Progenitor cell of endocrine pancreas (in vitro differentiated cells): ENCODE data around the gene NMUR1. TPM values are rescaled to one million over a fixed set of nuclear protein-coding genes. Genes with fewer than 3 reads are reported as not detected.
A peak's percentile ranks its signal among the peaks of the same experiment; 100 is the strongest.

Source experiments
- DNase-seq: peaks from one replicate; pipeline ENCODE4 v3.0.0; 2021; ENCODE audit warnings: low spot score; ENCODE audit not compliant: unreplicated experiment
- H3K27ac Mint-ChIP-seq: 2 replicates; pipeline ENCODE4 v1.8.0; 2021; ENCODE audit warnings: mild to moderate bottlenecking, moderate library complexity, mixed read lengths
- H3K27me3 Mint-ChIP-seq: 2 replicates; pipeline ENCODE4 v1.8.0; 2021; ENCODE audit warnings: mixed read lengths
- H3K36me3 Mint-ChIP-seq: 2 replicates; pipeline ENCODE4 v1.8.0; 2022; ENCODE audit warnings: mixed read lengths; ENCODE audit not compliant: insufficient read depth
- H3K4me1 Mint-ChIP-seq: 2 replicates; pipeline ENCODE4 v1.8.0; 2021; ENCODE audit warnings: low read depth, mixed read lengths
- H3K4me3 Mint-ChIP-seq: 2 replicates; pipeline ENCODE4 v1.8.0; 2021; ENCODE audit warnings: low read depth, mild to moderate bottlenecking, moderate library complexity, mixed read lengths
- H3K9me3 Mint-ChIP-seq: 2 replicates; pipeline ENCODE4 v1.8.0; 2021; ENCODE audit warnings: low read depth, mixed read lengths
- total RNA-seq: library from RNA; stranded (reverse); gene quantifications from 2 replicates; pipeline ENCODE4 v1.2.1, GENCODE V29; 2021
- TF ChIP-seq, protein P1 (sequence below): fragments of 200-600 bp; sonication (generic); IDR thresholded peaks from one replicate; pipeline ENCODE4 v1.5.0; 2021; ENCODE audit warnings: antibody characterized with exemption, mild to moderate bottlenecking; ENCODE audit not compliant: unreplicated experiment

NMUR1 gene
- total RNA-seq, 1 donor from 2014 or later: not detected

DNA sequence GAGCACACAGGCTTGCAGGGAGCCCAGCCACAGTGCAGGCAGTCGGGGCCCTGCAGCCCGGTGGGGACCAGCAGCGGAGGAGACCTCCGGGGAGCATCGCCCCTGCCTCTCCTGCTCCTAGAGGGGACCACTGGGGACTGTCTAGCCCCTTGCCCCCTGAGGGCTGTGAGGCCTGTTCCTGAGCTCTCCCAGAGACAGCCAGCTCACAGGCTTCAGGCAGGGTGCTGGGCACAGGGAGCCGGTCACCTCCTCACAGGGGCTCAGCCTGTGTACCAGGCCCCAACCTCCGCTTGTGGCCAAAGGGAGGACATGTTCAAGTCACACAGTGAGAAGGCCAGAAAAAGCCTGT is 3.5 kb upstream of the NMUR1 start:
- H3K27me3 Mint-ChIP-seq: peaks cover 25% of the 10 kb centered on the region
- no peaks in the 10 kb centered on the region for H3K36me3 Mint-ChIP-seq
- no peak overlapping the region for H3K27ac Mint-ChIP-seq
- TF ChIP-seq, protein P1, sequence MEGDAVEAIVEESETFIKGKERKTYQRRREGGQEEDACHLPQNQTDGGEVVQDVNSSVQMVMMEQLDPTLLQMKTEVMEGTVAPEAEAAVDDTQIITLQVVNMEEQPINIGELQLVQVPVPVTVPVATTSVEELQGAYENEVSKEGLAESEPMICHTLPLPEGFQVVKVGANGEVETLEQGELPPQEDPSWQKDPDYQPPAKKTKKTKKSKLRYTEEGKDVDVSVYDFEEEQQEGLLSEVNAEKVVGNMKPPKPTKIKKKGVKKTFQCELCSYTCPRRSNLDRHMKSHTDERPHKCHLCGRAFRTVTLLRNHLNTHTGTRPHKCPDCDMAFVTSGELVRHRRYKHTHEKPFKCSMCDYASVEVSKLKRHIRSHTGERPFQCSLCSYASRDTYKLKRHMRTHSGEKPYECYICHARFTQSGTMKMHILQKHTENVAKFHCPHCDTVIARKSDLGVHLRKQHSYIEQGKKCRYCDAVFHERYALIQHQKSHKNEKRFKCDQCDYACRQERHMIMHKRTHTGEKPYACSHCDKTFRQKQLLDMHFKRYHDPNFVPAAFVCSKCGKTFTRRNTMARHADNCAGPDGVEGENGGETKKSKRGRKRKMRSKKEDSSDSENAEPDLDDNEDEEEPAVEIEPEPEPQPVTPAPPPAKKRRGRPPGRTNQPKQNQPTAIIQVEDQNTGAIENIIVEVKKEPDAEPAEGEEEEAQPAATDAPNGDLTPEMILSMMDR: no peak
- H3K4me3 Mint-ChIP-seq: no peak overlapping the region
- H3K4me1 Mint-ChIP-seq: no peaks in the 10 kb centered on the region
- H3K9me3 Mint-ChIP-seq: no peaks in the 10 kb centered on the region
- no peak for DNase-seq

DNA sequence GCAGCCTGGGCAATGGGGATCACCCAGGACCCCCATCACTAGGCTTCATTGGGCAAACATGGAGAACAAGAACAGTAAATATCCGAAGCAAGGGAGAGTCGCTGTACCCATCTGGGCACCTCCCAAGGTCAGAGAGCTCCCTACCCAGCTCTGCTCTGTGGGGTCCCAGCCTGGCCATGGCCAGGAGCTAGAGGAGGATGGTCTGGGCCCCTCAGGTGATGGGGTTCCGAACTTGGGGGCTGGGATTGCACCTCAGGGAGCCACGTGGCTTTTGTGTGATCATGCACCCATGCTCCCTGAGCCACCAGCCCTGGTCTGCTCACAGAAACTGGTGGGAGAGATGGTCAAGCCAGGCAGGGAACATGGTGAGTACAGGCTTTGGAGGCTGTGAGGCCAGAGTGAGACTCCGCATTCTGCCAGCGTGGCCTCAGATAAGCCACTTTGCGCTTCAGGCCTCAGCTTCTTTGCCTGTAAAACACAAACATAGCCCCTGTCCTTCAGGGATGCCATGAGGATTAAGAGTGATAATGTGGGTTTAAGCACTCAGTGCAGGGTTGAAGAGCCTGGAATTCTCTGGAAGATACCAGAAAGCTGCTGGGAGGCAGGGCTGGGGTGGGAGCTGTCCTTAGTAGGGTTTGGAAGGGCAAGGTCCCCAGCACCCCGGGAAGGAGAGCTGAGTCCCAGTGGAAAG is 3.0 kb upstream of the NMUR1 start:
- Mint-ChIP-seq H3K4me1 (no peaks in the 10 kb centered on the region), H3K4me3 (no peak overlapping the region), H3K36me3 (no peaks in the 10 kb centered on the region), H3K27me3 (peaks cover 31% of the 10 kb centered on the region), H3K9me3 (no peaks in the 10 kb centered on the region), H3K27ac (no peak overlapping the region)
- no peak for DNase-seq
- TF ChIP-seq, protein P1: no peak

DNA sequence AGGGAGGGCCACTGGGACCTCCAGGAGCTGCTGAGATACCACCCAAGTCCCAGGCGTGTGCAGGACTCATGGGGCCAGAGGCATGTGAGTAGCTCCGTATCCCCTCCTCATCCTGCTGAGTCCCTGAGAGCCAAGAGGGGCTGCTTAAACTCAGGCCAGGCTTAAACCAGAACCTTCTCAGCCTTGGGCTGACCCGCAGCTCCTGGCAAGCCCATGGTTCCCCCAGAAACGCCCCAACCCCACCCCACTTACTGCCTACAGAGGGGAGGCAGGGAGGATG is 2.5 kb upstream of the NMUR1 start:
- H3K9me3 Mint-ChIP-seq: no peaks in the 10 kb centered on the region
- H3K4me3 Mint-ChIP-seq: no peak overlapping the region
- no peak overlapping the region for H3K27ac Mint-ChIP-seq
- H3K36me3 Mint-ChIP-seq: no peaks in the 10 kb centered on the region
- H3K4me1 Mint-ChIP-seq: no peaks in the 10 kb centered on the region
- no peak for DNase-seq
- H3K27me3 Mint-ChIP-seq: peaks cover 36% of the 10 kb centered on the region
- TF ChIP-seq, protein P1: no peak

DNA sequence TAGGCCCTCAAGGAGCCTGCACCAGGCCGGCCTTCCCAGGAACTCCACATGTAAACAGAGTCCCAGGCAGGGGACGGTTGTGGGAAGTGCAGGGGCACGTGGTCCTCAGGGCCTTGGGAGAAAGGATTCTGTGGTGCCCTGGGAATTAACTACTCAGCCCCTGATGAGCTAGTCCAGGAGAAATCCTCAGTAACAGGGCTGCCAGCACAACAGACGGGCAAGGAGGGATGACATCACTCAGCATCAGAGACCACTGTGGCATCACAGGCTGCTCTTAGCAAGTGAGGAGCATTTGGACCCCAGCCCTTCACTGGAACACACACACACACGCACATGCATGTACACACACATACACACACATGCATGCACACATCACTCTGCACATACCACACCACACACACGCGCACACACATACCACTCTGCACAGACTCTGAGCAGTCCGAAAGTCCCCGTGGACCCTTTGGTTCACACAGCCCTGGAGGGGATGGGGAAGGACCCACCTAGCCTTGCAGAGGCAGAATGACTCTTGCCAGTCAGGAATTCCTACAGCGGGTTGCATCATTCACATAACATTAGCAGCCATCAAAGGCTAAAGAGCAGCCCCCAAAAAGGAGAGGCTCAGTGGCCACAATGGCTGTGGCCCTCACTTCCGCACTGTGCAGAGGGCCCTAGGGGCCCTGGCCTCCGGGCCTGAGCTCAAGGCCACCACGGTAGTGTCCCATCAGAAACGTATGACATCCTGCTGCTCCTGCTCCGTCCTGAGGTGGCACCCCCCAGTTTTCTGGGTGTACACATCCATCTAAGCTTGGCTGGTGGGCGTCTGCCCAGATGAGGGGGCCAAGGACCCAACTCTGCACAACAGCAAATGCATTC is 1.9 kb upstream of the NMUR1 start:
- H3K4me1 Mint-ChIP-seq: no peaks in the 10 kb centered on the region
- peaks cover 37% of the 10 kb centered on the region for H3K27me3 Mint-ChIP-seq
- TF ChIP-seq, protein P1: no peak
- H3K4me3 Mint-ChIP-seq: no peak overlapping the region
- peak overlapping the region; percentile 38 for H3K27ac Mint-ChIP-seq
- H3K9me3 Mint-ChIP-seq: no peaks in the 10 kb centered on the region
- no peaks in the 10 kb centered on the region for H3K36me3 Mint-ChIP-seq
- DNase-seq: no peak

DNA sequence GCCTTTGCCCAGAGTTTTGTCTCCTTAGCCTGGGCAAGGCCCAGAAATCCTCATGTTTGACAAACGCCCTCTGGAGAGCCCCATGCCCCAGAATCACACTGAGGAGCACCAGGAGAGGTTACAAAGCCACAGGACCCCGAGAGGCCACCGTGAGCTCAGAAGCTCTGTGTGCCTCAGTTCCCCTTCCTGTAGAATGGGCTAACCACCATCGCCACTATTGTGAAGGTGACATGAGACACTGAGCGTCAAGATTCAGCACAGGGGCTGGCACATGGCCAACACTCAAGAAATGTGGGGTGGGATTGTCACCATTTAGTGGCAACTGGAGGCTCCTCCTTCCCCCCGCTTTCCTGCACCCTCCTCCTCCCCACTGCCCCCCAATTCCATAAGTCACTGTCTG is 1.2 kb upstream of the NMUR1 start:
- Mint-ChIP-seq H3K36me3 (no peaks in the 10 kb centered on the region), H3K4me1 (no peaks in the 10 kb centered on the region), H3K27ac (no peak overlapping the region), H3K27me3 (peaks cover 37% of the 10 kb centered on the region), H3K4me3 (no peak overlapping the region), H3K9me3 (no peaks in the 10 kb centered on the region)
- no peak for DNase-seq
- TF ChIP-seq, protein P1: no peak
